Sigmoid colon (tissue), 7 donors: ENCODE measurements around the gene TFF1. TPM values are rescaled to one million over a fixed set of nuclear protein-coding genes. Genes with fewer than 3 reads are reported as not detected.

Experiments
- DNase-seq: peaks from one replicate; pipeline ENCODE4 v3.0.0-alpha.2; 2019
- H3K27ac ChIP-seq, 4 donors: fragments of 200-600 bp; sonication (generic); one replicate each; pipeline ENCODE4 v1.5.1; 2016 to 2019; ENCODE audit warnings: mild to moderate bottlenecking in 1 of 4
- H3K27me3 ChIP-seq, 3 donors: fragments of 200-600 bp; sonication (generic); one replicate each; pipeline ENCODE4 v1.5.1; 2019; ENCODE audit warnings: mild to moderate bottlenecking in 1 of 3
- H3K36me3 ChIP-seq, 4 donors: fragments of 200-600 bp; sonication (generic); one replicate each; pipeline ENCODE4 v1.5.1; 2016 to 2019
- H3K4me1 ChIP-seq, 4 donors: fragments of 200-600 bp; sonication (generic); one replicate each; pipeline ENCODE4 v1.5.1; 2017 to 2019
- H3K4me3 ChIP-seq, 4 donors: fragments of 200-600 bp; sonication (generic); one replicate each; pipeline ENCODE4 v1.5.1; 2017 to 2019; ENCODE audit warnings: mild to moderate bottlenecking in 2 of 4, moderate library complexity in 1 of 4
- H3K9me3 ChIP-seq, 4 donors: fragments of 200-600 bp in 3 of 4; sonication (generic) in 3 of 4; one replicate each; pipeline versions ENCODE4 v1.5.1 to v1.6.1; 2013 to 2019
- CTCF ChIP-seq, 4 experiments: fragments of 450-650 bp in 3 of 4; fragments of 200-600 bp in 1 of 4; IDR thresholded peaks; one replicate each; pipeline ENCODE4 v1.5.1; 2016 to 2019; ENCODE audit warnings: antibody characterized with exemption in 4 of 4, mild to moderate bottlenecking in 3 of 4, moderate library complexity in 2 of 4
- EP300 ChIP-seq, 4 donors: sonication (generic); formaldehyde crosslinking; IDR thresholded peaks; one replicate each; pipeline ENCODE4 v1.6.1; 2017; ENCODE audit warnings: antibody characterized with exemption in 4 of 4
- POLR2A ChIP-seq, 2 donors: fragments of 450-650 bp; IDR thresholded peaks; one replicate each; pipeline ENCODE4 v1.6.1; 2016; ENCODE audit warnings: antibody characterized with exemption in 2 of 2, mild to moderate bottlenecking in 2 of 2, moderate library complexity in 2 of 2
- POLR2AphosphoS5 ChIP-seq, 4 donors: sonication (generic); formaldehyde crosslinking; IDR thresholded peaks; one replicate each; pipeline ENCODE4 v1.6.1; 2017; ENCODE audit warnings: antibody characterized with exemption in 4 of 4
- WGBS, 2 donors: extraction: QIAGEN DNeasy Blood & Tissue Kit; methylation state at CpG; one replicate each; pipeline ENCODE4 v1.1.7; 2013; 5-methylcytosine and 5-hydroxymethylcytosine counted together
- intact Hi-C: fragments of 100-400 bp; cut with DNase I; formaldehyde crosslinking; loops from one replicate; pipeline ENCODE4 v1.15.1; 2023
- polyA plus RNA-seq, 3 donors: library from polyadenylated mRNA; stranded (reverse); fragments of 200-250 nt; gene quantifications; one replicate each; pipeline ENCODE4 v1.2.3, GENCODE V29; 2013
- total RNA-seq, 4 donors: library from RNA; depleted of rRNA; stranded (reverse); fragments of >200 nt; gene quantifications; one replicate each; pipeline ENCODE4 v1.1.0, GENCODE V29; 2016
- donor health status: healthy with polysubstance abuse.
- donor health status: Bipolar disorder and iron deficiency.
- donor health status: healthy.

TFF1 gene
- total and polyA plus RNA-seq, 7 donors = 1.1 to 706 (median 454) TPM; not detected in 3

- no peak overlapping the region for H3K27ac ChIP-seq
- no peaks in the 10 kb centered on the region for H3K9me3 ChIP-seq
- no peak overlapping the region for H3K4me3 ChIP-seq
- WGBS, 2 donors = 85% methylated on average over 24 of the region's 24 CpGs
- peaks cover 0 to 7% (median 0%) of the 10 kb centered on the region in 4 donors for H3K4me1 ChIP-seq
- DNase-seq = peak; percentile 30
- intact Hi-C loops = no loop called here
- no peaks in the 10 kb centered on the region for H3K36me3 ChIP-seq
- TF ChIP-seq CTCF (IDR thresholded peaks at IDR 0.05) (no peak), EP300 (IDR thresholded peaks at IDR 0.05) (no peak)
- peaks cover 0 to 11% (median 0%) of the 10 kb centered on the region in 3 donors for H3K27me3 ChIP-seq
Measured at GRCh38 chr21:42340187-42341050, 25.9 kb downstream of the TFF1 start.

- intact Hi-C loops = no loop called here
- WGBS, 2 donors = 92 to 93% methylated on average over 17 of the region's 17 CpGs
- DNase-seq = peak; percentile 53
- Histone ChIP-seq H3K4me1 (peaks cover 0 to 7% (median 0%) of the 10 kb centered on the region in 4 donors), H3K9me3 (no peaks in the 10 kb centered on the region), H3K27me3 (peaks cover 0 to 25% (median 5%) of the 10 kb centered on the region in 3 donors), H3K36me3 (no peaks in the 10 kb centered on the region), H3K27ac (no peak overlapping the region), H3K4me3 (no peak overlapping the region)
- TF ChIP-seq CTCF (IDR thresholded peaks at IDR 0.05) (no peak), POLR2A (IDR thresholded peaks at IDR 0.05) (no peak), POLR2AphosphoS5 (IDR thresholded peaks at IDR 0.05) (no peak), EP300 (IDR thresholded peaks at IDR 0.05) (no peak)
Measured at GRCh38 chr21:42338729-42339715, 27.3 kb downstream of the TFF1 start.

GRCh38 chr21:42337830-42338728 lies 28.3 kb downstream of the TFF1 start:
- DNase-seq = peak; percentile 75
- Histone ChIP-seq H3K4me1 (peaks cover 0 to 7% (median 0%) of the 10 kb centered on the region in 4 donors), H3K4me3 (no peak overlapping the region), H3K27me3 (peaks cover 0 to 30% (median 6%) of the 10 kb centered on the region in 3 donors), H3K9me3 (no peaks in the 10 kb centered on the region), H3K27ac (no peak overlapping the region), H3K36me3 (no peaks in the 10 kb centered on the region)
- 47 to 51% methylated on average over 23 of the region's 23 CpGs for WGBS, 2 donors
- intact Hi-C loops = no loop called here
- no peak for TF ChIP-seq EP300 (IDR thresholded peaks at IDR 0.05)
- peak in 1 of 4 donors; percentile 8 for TF ChIP-seq POLR2AphosphoS5 (IDR thresholded peaks at IDR 0.05)
- TF ChIP-seq POLR2A (IDR thresholded peaks at IDR 0.05) = no peak
- peak in 3 of 4 experiments; percentile 35 to 55 (median 49) for TF ChIP-seq CTCF (IDR thresholded peaks at IDR 0.05)

- intact Hi-C loops = no loop called here
- 43 to 78% methylated on average over 4 of the region's 4 CpGs for WGBS, 2 donors
- Histone ChIP-seq H3K36me3 (no peaks in the 10 kb centered on the region), H3K4me1 (peaks cover 0 to 7% (median 0%) of the 10 kb centered on the region in 4 donors), H3K27me3 (peaks cover 0 to 38% (median 6%) of the 10 kb centered on the region in 3 donors), H3K4me3 (no peak overlapping the region), H3K27ac (no peak overlapping the region), H3K9me3 (no peaks in the 10 kb centered on the region)
- TF ChIP-seq POLR2A (IDR thresholded peaks at IDR 0.05) = no peak
- no peak for TF ChIP-seq EP300 (IDR thresholded peaks at IDR 0.05)
- TF ChIP-seq CTCF (IDR thresholded peaks at IDR 0.05) = no peak
- no peak for TF ChIP-seq POLR2AphosphoS5 (IDR thresholded peaks at IDR 0.05)
- DNase-seq = peak; percentile 5
Measured at GRCh38 chr21:42337276-42337675, 29.1 kb downstream of the TFF1 start.
